ENCODE results near the gene ADD3.

Gene ADD3

DNA sequence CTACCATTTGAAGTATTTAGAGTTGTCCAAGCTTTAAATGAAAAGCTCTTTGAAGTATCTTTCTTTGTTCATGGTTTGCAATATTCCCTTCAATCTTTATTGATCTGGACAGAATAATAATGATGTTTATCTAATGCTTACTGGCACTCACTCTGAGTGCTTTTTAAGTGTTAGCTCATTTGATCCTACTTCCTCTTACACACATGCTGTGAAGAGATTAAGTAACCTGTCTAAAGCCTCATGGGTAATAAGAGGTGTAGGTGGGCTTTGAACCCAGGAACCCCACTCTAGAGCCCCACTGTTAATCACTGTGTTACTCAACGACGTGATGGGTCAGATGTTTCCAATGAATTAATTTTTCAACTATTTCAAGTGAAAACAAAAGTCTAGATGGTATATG, 31.1 kb upstream of the ADD3 start (continued):
- TF ChIP-seq, protein P1, sequence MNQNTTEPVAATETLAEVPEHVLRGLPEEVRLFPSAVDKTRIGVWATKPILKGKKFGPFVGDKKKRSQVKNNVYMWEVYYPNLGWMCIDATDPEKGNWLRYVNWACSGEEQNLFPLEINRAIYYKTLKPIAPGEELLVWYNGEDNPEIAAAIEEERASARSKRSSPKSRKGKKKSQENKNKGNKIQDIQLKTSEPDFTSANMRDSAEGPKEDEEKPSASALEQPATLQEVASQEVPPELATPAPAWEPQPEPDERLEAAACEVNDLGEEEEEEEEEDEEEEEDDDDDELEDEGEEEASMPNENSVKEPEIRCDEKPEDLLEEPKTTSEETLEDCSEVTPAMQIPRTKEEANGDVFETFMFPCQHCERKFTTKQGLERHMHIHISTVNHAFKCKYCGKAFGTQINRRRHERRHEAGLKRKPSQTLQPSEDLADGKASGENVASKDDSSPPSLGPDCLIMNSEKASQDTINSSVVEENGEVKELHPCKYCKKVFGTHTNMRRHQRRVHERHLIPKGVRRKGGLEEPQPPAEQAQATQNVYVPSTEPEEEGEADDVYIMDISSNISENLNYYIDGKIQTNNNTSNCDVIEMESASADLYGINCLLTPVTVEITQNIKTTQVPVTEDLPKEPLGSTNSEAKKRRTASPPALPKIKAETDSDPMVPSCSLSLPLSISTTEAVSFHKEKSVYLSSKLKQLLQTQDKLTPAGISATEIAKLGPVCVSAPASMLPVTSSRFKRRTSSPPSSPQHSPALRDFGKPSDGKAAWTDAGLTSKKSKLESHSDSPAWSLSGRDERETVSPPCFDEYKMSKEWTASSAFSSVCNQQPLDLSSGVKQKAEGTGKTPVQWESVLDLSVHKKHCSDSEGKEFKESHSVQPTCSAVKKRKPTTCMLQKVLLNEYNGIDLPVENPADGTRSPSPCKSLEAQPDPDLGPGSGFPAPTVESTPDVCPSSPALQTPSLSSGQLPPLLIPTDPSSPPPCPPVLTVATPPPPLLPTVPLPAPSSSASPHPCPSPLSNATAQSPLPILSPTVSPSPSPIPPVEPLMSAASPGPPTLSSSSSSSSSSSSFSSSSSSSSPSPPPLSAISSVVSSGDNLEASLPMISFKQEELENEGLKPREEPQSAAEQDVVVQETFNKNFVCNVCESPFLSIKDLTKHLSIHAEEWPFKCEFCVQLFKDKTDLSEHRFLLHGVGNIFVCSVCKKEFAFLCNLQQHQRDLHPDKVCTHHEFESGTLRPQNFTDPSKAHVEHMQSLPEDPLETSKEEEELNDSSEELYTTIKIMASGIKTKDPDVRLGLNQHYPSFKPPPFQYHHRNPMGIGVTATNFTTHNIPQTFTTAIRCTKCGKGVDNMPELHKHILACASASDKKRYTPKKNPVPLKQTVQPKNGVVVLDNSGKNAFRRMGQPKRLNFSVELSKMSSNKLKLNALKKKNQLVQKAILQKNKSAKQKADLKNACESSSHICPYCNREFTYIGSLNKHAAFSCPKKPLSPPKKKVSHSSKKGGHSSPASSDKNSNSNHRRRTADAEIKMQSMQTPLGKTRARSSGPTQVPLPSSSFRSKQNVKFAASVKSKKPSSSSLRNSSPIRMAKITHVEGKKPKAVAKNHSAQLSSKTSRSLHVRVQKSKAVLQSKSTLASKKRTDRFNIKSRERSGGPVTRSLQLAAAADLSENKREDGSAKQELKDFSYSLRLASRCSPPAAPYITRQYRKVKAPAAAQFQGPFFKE (tag by site-specific recombination; IDR thresholded peaks at IDR 0.05; ENCODE audit: borderline replicate concordance), result no peak
- TF ChIP-seq, protein P2, sequence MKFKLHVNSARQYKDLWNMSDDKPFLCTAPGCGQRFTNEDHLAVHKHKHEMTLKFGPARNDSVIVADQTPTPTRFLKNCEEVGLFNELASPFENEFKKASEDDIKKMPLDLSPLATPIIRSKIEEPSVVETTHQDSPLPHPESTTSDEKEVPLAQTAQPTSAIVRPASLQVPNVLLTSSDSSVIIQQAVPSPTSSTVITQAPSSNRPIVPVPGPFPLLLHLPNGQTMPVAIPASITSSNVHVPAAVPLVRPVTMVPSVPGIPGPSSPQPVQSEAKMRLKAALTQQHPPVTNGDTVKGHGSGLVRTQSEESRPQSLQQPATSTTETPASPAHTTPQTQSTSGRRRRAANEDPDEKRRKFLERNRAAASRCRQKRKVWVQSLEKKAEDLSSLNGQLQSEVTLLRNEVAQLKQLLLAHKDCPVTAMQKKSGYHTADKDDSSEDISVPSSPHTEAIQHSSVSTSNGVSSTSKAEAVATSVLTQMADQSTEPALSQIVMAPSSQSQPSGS (tag by site-specific recombination; IDR thresholded peaks at IDR 0.05; ENCODE audit: low read depth), result no peak
- TF ChIP-seq OSR2 (tag by site-specific recombination; IDR thresholded peaks at IDR 0.05) (peak; percentile 91), ZNF248 (tag by site-specific recombination; IDR thresholded peaks at IDR 0.05) (no peak), REPIN1 (tag by site-specific recombination; IDR thresholded peaks at IDR 0.05; ENCODE audit: low read depth) (no peak), ZNF354C (tag by site-specific recombination; IDR thresholded peaks at IDR 0.05; ENCODE audit: borderline replicate concordance, low read depth) (no peak), ZNF561 (tag by site-specific recombination; IDR thresholded peaks at IDR 0.05; ENCODE audit: borderline replicate concordance) (0 out of 2 replicates have a peak, but pooled peaks have one; percentile 29)
- TF ChIP-seq, protein P3, sequence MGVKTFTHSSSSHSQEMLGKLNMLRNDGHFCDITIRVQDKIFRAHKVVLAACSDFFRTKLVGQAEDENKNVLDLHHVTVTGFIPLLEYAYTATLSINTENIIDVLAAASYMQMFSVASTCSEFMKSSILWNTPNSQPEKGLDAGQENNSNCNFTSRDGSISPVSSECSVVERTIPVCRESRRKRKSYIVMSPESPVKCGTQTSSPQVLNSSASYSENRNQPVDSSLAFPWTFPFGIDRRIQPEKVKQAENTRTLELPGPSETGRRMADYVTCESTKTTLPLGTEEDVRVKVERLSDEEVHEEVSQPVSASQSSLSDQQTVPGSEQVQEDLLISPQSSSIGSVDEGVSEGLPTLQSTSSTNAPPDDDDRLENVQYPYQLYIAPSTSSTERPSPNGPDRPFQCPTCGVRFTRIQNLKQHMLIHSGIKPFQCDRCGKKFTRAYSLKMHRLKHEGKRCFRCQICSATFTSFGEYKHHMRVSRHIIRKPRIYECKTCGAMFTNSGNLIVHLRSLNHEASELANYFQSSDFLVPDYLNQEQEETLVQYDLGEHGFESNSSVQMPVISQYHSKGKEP (tag by site-specific recombination; IDR thresholded peaks at IDR 0.05), result peak; percentile 78
- TF ChIP-seq, protein P4, sequence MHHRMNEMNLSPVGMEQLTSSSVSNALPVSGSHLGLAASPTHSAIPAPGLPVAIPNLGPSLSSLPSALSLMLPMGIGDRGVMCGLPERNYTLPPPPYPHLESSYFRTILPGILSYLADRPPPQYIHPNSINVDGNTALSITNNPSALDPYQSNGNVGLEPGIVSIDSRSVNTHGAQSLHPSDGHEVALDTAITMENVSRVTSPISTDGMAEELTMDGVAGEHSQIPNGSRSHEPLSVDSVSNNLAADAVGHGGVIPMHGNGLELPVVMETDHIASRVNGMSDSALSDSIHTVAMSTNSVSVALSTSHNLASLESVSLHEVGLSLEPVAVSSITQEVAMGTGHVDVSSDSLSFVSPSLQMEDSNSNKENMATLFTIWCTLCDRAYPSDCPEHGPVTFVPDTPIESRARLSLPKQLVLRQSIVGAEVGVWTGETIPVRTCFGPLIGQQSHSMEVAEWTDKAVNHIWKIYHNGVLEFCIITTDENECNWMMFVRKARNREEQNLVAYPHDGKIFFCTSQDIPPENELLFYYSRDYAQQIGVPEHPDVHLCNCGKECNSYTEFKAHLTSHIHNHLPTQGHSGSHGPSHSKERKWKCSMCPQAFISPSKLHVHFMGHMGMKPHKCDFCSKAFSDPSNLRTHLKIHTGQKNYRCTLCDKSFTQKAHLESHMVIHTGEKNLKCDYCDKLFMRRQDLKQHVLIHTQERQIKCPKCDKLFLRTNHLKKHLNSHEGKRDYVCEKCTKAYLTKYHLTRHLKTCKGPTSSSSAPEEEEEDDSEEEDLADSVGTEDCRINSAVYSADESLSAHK (tag by site-specific recombination; IDR thresholded peaks at IDR 0.05), result peak; percentile 58; the same call in 1 of the 2 replicates
- TF ChIP-seq, protein P5, sequence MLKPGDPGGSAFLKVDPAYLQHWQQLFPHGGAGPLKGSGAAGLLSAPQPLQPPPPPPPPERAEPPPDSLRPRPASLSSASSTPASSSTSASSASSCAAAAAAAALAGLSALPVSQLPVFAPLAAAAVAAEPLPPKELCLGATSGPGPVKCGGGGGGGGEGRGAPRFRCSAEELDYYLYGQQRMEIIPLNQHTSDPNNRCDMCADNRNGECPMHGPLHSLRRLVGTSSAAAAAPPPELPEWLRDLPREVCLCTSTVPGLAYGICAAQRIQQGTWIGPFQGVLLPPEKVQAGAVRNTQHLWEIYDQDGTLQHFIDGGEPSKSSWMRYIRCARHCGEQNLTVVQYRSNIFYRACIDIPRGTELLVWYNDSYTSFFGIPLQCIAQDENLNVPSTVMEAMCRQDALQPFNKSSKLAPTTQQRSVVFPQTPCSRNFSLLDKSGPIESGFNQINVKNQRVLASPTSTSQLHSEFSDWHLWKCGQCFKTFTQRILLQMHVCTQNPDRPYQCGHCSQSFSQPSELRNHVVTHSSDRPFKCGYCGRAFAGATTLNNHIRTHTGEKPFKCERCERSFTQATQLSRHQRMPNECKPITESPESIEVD (tag by site-specific recombination; IDR thresholded peaks at IDR 0.05), result peak; percentile 70
- TF ChIP-seq, protein P6, sequence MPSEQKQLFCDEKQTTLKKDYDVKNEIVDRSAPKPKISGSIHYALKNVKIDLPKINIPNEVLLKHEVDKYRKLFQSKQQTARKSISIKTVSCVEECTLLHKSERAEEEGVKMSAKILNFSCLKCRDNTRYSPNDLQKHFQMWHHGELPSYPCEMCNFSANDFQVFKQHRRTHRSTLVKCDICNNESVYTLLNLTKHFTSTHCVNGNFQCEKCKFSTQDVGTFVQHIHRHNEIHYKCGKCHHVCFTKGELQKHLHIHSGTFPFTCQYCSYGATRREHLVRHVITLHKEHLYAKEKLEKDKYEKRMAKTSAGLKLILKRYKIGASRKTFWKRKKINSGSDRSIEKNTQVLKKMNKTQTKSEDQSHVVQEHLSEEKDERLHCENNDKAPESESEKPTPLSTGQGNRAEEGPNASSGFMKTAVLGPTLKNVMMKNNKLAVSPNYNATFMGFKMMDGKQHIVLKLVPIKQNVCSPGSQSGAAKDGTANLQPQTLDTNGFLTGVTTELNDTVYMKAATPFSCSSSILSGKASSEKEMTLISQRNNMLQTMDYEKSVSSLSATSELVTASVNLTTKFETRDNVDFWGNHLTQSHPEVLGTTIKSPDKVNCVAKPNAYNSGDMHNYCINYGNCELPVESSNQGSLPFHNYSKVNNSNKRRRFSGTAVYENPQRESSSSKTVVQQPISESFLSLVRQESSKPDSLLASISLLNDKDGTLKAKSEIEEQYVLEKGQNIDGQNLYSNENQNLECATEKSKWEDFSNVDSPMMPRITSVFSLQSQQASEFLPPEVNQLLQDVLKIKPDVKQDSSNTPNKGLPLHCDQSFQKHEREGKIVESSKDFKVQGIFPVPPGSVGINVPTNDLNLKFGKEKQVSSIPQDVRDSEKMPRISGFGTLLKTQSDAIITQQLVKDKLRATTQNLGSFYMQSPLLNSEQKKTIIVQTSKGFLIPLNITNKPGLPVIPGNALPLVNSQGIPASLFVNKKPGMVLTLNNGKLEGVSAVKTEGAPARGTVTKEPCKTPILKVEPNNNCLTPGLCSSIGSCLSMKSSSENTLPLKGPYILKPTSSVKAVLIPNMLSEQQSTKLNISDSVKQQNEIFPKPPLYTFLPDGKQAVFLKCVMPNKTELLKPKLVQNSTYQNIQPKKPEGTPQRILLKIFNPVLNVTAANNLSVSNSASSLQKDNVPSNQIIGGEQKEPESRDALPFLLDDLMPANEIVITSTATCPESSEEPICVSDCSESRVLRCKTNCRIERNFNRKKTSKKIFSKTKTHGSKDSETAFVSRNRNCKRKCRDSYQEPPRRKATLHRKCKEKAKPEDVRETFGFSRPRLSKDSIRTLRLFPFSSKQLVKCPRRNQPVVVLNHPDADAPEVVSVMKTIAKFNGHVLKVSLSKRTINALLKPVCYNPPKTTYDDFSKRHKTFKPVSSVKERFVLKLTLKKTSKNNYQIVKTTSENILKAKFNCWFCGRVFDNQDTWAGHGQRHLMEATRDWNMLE (tag by site-specific recombination; conservative IDR thresholded peaks at IDR 0.05; ENCODE audit: low read depth), result no peak
- TF ChIP-seq, protein P7, sequence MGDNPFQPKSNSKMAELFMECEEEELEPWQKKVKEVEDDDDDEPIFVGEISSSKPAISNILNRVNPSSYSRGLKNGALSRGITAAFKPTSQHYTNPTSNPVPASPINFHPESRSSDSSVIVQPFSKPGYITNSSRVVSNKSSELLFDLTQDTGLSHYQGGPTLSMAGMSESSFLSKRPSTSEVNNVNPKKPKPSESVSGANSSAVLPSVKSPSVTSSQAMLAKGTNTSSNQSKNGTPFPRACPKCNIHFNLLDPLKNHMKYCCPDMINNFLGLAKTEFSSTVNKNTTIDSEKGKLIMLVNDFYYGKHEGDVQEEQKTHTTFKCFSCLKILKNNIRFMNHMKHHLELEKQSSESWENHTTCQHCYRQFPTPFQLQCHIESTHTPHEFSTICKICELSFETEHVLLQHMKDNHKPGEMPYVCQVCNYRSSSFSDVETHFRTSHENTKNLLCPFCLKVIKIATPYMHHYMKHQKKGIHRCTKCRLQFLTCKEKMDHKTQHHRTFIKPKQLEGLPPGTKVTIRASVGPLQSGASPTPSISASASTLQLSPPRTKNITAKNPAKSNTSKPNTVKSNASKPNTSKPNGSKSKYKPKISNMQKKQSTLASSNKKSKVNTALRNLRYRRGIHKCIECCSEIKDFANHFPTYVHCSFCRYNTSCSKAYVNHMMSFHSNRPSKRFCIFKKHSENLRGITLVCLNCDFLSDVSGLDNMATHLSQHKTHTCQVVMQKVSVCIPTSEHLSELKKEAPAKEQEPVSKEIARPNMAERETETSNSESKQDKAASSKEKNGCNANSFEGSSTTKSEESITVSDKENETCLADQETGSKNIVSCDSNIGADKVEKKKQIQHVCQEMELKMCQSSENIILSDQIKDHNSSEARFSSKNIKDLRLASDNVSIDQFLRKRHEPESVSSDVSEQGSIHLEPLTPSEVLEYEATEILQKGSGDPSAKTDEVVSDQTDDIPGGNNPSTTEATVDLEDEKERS (tag by site-specific recombination; IDR thresholded peaks at IDR 0.05), result no peak

Measured in HEK293 (cell line).